Endodermal cell (in vitro differentiated cells): ENCODE data around the gene ZMYND15. TPM values are rescaled to one million over a fixed set of nuclear protein-coding genes. Genes with fewer than 3 reads are reported as not detected.

ENCODE experiments used
- DNase-seq: peaks from one replicate; pipeline ENCODE4 v3.0.0-alpha.2; 2017
- H3K27ac ChIP-seq: 2 replicates; pipeline ENCODE4 v1.5.1; 2013; ENCODE audit warnings: mild to moderate bottlenecking, low read depth, low read length, moderate library complexity
- H3K27me3 ChIP-seq: 2 replicates; pipeline ENCODE4 v1.6.1; 2013; ENCODE audit warnings: mild to moderate bottlenecking, low read length, moderate library complexity; ENCODE audit not compliant: insufficient read depth, control insufficient read depth, poor library complexity, severe bottlenecking
- H3K36me3 ChIP-seq: 2 replicates; pipeline ENCODE4 v1.7.0; 2013; ENCODE audit warnings: mild to moderate bottlenecking, low read length, moderate library complexity; ENCODE audit not compliant: control insufficient read depth, insufficient read depth
- H3K4me1 ChIP-seq: one replicate; pipeline ENCODE4 v1.7.0; 2013; ENCODE audit warnings: low read length; ENCODE audit not compliant: control insufficient read depth, insufficient read depth
- H3K4me3 ChIP-seq: 2 replicates; pipeline ENCODE4 v1.5.1; 2013; ENCODE audit warnings: mild to moderate bottlenecking, low read length, moderate library complexity
- H3K9ac ChIP-seq: 2 replicates; pipeline ENCODE4 v1.6.1; 2013; ENCODE audit warnings: mild to moderate bottlenecking, low read length, moderate library complexity; ENCODE audit not compliant: poor library complexity, severe bottlenecking; ENCODE audit errors: extremely low read depth
- H3K9me3 ChIP-seq: 2 replicates; pipeline ENCODE4 v1.6.1; 2013; ENCODE audit warnings: mild to moderate bottlenecking, low read length, moderate library complexity; ENCODE audit not compliant: control insufficient read depth
- H3K27ac Mint-ChIP-seq: 2 replicates; pipeline ENCODE4 v1.8.0; 2020; ENCODE audit warnings: mixed read lengths
- H3K27me3 Mint-ChIP-seq: 2 replicates; pipeline ENCODE4 v1.8.0; 2021; ENCODE audit warnings: mild to moderate bottlenecking, mixed read lengths; ENCODE audit not compliant: insufficient read depth
- H3K36me3 Mint-ChIP-seq: 2 replicates; pipeline ENCODE4 v1.8.0; 2020; ENCODE audit warnings: low read depth, mixed read lengths
- H3K4me1 Mint-ChIP-seq: 2 replicates; pipeline ENCODE4 v1.8.0; 2020; ENCODE audit warnings: mixed read lengths
- H3K4me3 Mint-ChIP-seq: 2 replicates; pipeline ENCODE4 v1.8.0; 2020; ENCODE audit warnings: mild to moderate bottlenecking, moderate library complexity, mixed read lengths
- H3K9me3 Mint-ChIP-seq: 2 replicates; pipeline ENCODE4 v1.8.0; 2020; ENCODE audit warnings: mild to moderate bottlenecking, mixed read lengths
- WGBS, 2 experiments: methylation state at CpG; one replicate each; pipeline versions ENCODE4 v1.1.5 to v1.1.7; 2013; ENCODE audit warnings: missing lambda C conversion rate in 2 of 2, mixed read lengths in 1 of 2; ENCODE audit not compliant: insufficient coverage in 1 of 2, insufficient read length in 1 of 2; 5-methylcytosine and 5-hydroxymethylcytosine counted together
- total RNA-seq, 2 donors: library from RNA; stranded (reverse); fragmentation: NEBNext Ultra II Directional in 1 of 2; extraction: Animal tissue kit (Norgen Biotek cat#: 25700) in 1 of 2; gene quantifications; 2 replicates in 1 of 2; 3 replicates in 1 of 2; pipeline ENCODE4 v1.2.1, GENCODE V29; 2021
- TF ChIP-seq, protein P1 (sequence below): fragments of 200-600 bp; sonication (generic); conservative IDR thresholded peaks from 2 replicates; pipeline ENCODE4 v1.5.0; 2021; ENCODE audit warnings: antibody characterized with exemption, mild to moderate bottlenecking

The ZMYND15 gene
- total RNA-seq, 2 donors from 2014 or later, result not detected

DNA sequence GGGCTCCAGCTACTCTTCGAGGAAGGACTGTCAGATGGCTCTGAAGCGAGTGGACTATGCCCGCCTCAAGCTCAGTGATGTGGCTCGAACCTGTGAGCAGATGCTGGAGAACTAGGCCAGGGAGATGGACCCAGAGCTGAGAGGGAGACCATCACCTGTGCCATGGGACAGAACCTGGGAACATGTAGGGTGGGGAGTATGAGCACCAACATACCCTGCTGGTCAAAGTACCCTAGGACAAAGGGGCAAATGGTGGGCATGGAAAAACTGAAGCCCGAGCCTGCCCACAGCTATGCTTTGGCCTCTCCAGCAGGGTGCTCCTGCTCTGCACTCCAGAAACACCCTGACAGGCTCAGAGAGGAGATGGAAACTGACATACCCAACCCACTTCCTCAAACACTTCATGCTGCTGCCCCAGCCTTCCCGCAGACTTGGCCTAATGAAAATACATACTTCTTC, 6.5 kb upstream of the ZMYND15 start:
- peaks cover 35% of the 10 kb centered on the region for H3K27me3 ChIP-seq
- Mint-ChIP-seq H3K27me3 (peaks cover 36% of the 10 kb centered on the region), H3K9me3 (no peaks in the 10 kb centered on the region), H3K36me3 (peaks cover 2% of the 10 kb centered on the region), H3K4me1 (peaks cover 3% of the 10 kb centered on the region), H3K4me3 (no peak overlapping the region), H3K27ac (no peak overlapping the region)
- DNase-seq, result peak; percentile 63
- peaks cover 4% of the 10 kb centered on the region for H3K36me3 ChIP-seq
- H3K4me3 ChIP-seq, result no peak overlapping the region
- no peak overlapping the region for H3K27ac ChIP-seq
- WGBS, 2 experiments, result 92 to 95% methylated on average over 5 to 6 of the region's 6 CpGs
- TF ChIP-seq, protein P1, sequence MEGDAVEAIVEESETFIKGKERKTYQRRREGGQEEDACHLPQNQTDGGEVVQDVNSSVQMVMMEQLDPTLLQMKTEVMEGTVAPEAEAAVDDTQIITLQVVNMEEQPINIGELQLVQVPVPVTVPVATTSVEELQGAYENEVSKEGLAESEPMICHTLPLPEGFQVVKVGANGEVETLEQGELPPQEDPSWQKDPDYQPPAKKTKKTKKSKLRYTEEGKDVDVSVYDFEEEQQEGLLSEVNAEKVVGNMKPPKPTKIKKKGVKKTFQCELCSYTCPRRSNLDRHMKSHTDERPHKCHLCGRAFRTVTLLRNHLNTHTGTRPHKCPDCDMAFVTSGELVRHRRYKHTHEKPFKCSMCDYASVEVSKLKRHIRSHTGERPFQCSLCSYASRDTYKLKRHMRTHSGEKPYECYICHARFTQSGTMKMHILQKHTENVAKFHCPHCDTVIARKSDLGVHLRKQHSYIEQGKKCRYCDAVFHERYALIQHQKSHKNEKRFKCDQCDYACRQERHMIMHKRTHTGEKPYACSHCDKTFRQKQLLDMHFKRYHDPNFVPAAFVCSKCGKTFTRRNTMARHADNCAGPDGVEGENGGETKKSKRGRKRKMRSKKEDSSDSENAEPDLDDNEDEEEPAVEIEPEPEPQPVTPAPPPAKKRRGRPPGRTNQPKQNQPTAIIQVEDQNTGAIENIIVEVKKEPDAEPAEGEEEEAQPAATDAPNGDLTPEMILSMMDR, result peak; percentile 56
- H3K9ac ChIP-seq, result no peak overlapping the region
- H3K4me1 ChIP-seq, result no peaks in the 10 kb centered on the region
- no peaks in the 10 kb centered on the region for H3K9me3 ChIP-seq

DNA sequence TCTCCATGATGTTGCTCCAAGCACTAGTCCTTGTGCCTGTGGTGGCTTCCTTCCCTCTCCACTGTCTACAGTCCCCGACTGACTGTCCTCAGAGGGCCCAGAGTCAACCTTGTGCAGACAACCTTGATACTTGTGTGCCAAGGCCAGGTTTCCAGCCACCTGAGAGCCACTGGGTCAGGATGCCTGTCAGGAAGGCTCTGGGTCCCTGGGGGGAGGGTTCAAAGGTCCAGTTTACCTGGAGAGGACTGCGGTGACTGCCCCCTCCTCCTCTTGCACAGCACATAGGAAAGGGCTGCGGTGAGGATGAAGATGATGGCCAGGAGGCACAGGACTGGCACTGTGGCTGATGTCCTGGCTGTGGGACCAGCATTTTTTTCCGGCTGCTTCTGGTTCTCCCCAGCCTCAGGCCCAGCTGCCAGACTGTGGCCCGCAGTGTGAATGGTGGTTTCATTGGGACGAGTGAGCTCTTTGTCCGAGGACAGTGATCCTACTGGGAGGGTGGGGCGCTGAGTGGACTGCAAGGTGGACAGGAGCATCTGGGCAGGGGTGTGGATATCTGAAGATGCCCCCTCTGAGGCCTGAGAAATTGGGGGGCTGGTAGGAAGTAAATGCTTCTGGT, 4.7 kb upstream of the ZMYND15 start:
- Mint-ChIP-seq H3K27me3 (peaks cover 52% of the 10 kb centered on the region), H3K27ac (no peak overlapping the region), H3K4me3 (no peak overlapping the region), H3K9me3 (no peaks in the 10 kb centered on the region), H3K4me1 (peaks cover 11% of the 10 kb centered on the region), H3K36me3 (peaks cover 2% of the 10 kb centered on the region)
- Histone ChIP-seq H3K4me1 (peaks cover 5% of the 10 kb centered on the region), H3K9me3 (no peaks in the 10 kb centered on the region), H3K27me3 (peaks cover 54% of the 10 kb centered on the region), H3K27ac (no peak overlapping the region), H3K36me3 (peaks cover 4% of the 10 kb centered on the region), H3K4me3 (no peak overlapping the region), H3K9ac (no peak overlapping the region)
- no peak for DNase-seq
- 88 to 90% methylated on average over 2 to 8 of the region's 8 CpGs for WGBS, 2 experiments
- TF ChIP-seq, protein P1, result no peak

DNA sequence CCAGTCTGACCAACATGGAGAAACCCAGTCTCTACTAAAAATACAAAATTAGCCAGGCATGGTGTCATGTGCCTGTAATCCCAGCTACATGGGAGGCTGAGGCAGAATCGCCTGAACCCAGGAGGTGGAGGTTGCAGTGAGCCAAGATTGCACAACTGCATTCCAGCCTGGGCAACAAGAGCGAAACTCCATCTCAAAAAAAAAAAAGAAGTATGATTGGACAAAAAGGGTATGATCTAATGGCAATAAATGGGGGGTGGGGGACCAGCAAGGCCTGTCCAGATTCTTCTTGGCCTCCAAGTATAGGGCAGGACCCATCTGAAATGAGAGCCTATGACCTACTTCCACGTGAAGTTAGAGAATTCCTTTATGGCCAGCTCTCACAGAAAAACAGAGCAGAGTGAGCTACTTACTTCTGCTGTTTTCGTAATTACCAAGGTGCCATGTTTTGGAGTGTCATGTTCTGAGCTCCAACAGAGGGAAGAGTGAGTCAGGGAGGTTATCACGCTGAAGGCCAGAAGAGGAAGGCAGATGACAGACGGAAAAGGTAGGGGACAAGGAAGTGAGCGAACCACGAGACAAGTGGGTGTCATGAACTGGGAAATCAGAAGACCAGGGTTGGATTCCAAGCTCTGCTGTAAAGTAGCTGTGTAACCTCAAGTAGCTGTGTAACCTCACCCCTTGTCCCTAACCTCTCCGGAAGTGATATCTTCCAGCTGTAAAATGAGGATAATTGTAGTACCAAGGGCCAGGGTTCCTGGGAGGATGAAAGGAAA, 3.6 kb upstream of the ZMYND15 start:
- H3K9ac ChIP-seq, result no peak overlapping the region
- 80 to 82% methylated on average over 8 to 9 of the region's 9 CpGs for WGBS, 2 experiments
- TF ChIP-seq, protein P1, result no peak
- DNase-seq, result no peak
- no peaks in the 10 kb centered on the region for H3K9me3 Mint-ChIP-seq
- peaks cover 2% of the 10 kb centered on the region for H3K36me3 Mint-ChIP-seq
- H3K4me3 ChIP-seq, result no peak overlapping the region
- H3K27me3 Mint-ChIP-seq, result peaks cover 63% of the 10 kb centered on the region
- H3K27me3 ChIP-seq, result peaks cover 65% of the 10 kb centered on the region
- H3K27ac ChIP-seq, result no peak overlapping the region
- H3K4me1 ChIP-seq, result peaks cover 5% of the 10 kb centered on the region
- no peak overlapping the region for H3K27ac Mint-ChIP-seq
- no peaks in the 10 kb centered on the region for H3K9me3 ChIP-seq
- H3K36me3 ChIP-seq, result peaks cover 4% of the 10 kb centered on the region
- no peak overlapping the region for H3K4me3 Mint-ChIP-seq
- peaks cover 8% of the 10 kb centered on the region for H3K4me1 Mint-ChIP-seq
